Stimulated activated naive CD8-positive, alpha-beta T cell treated with anti-CD3 and anti-CD28 coated beads, Interleukin-15, amount 100 ng/mL, for 72 hours (primary cell): ENCODE results near the gene WDR12.
"Not testable (repeated sequence)": the region's sequence is repeated elsewhere in the genome, so short reads cannot be mapped to it uniquely, and the experiment has no call there.

Experiments used
- ATAC-seq: fragments of 150-1000 bp; cut with Tn5 transposase; 2 replicates; pipeline ENCODE4 v1.10.0; 2021; ENCODE audit warnings: mild to moderate bottlenecking, moderate library complexity
- DNase-seq, 2 donors: peaks; one replicate each; pipeline ENCODE4 v3.0.0; 2021 to 2022
- H3K27ac Mint-ChIP-seq, 2 donors: one replicate each; pipeline ENCODE4 v1.8.0; 2022; ENCODE audit warnings: mild to moderate bottlenecking in 2 of 2, mixed read lengths in 2 of 2, moderate library complexity in 2 of 2
- H3K27me3 Mint-ChIP-seq: one replicate; pipeline ENCODE4 v1.8.0; 2022; ENCODE audit warnings: mixed read lengths
- H3K4me1 Mint-ChIP-seq: one replicate; pipeline ENCODE4 v1.8.0; 2022; ENCODE audit warnings: mild to moderate bottlenecking, mixed read lengths
- H3K4me3 Mint-ChIP-seq, 2 donors: one replicate each; pipeline ENCODE4 v1.8.0; 2022; ENCODE audit warnings: mild to moderate bottlenecking in 2 of 2, mixed read lengths in 2 of 2, moderate library complexity in 1 of 2
- H3K9me3 Mint-ChIP-seq, 2 donors: one replicate each; pipeline ENCODE4 v1.8.0; 2022; ENCODE audit warnings: mixed read lengths in 2 of 2

The WDR12 gene

GRCh38 chr2:202911512-202912341 is at the start of gene WDR12, which contains the start of gene CARF:
TSS of gene WDR12 (minus strand) at chr2:202911673. CDS start at chr2:202911476, 197 bp downstream.
TSS of gene CARF (plus strand) at chr2:202912275. CDS start at chr2:202941903, 29,628 bp downstream.
- Mint-ChIP-seq H3K4me3 (peak within 1 kb of the TSS; percentile 97 to 99), H3K9me3 (no peaks in the 10 kb centered on the region), H3K4me1 (peaks cover 37% of the 10 kb centered on the region), H3K27ac (peak within 1 kb of the TSS; percentile 95 to 98), H3K27me3 (no peaks in the 10 kb centered on the region)
- DNase-seq (peak; percentile 86 to 91), ATAC-seq (peak; percentile 94)

GRCh38 chr2:202960524-202960923 is 49.1 kb upstream of the WDR12 start:
- no peaks in the 10 kb centered on the region for H3K9me3 Mint-ChIP-seq
- no peak overlapping the region for H3K27ac Mint-ChIP-seq
- ATAC-seq (no peak), DNase-seq (no peak)
- H3K4me3 Mint-ChIP-seq: no peak overlapping the region
- no peaks in the 10 kb centered on the region for H3K4me1 Mint-ChIP-seq
- H3K27me3 Mint-ChIP-seq: no peaks in the 10 kb centered on the region

GRCh38 chr2:202950592-202950991 is 39.1 kb upstream of the WDR12 start:
- Mint-ChIP-seq H3K4me3 (no peak overlapping the region), H3K27ac (no peak overlapping the region), H3K27me3 (no peaks in the 10 kb centered on the region), H3K4me1 (no peaks in the 10 kb centered on the region), H3K9me3 (peaks cover 16 to 29% of the 10 kb centered on the region in 2 donors)
- DNase-seq: no peak
- no peak for ATAC-seq

- peaks cover 16 to 35% of the 10 kb centered on the region in 2 donors for H3K9me3 Mint-ChIP-seq
- H3K4me3 Mint-ChIP-seq, ATAC-seq, H3K4me1 Mint-ChIP-seq, DNase-seq, H3K27ac Mint-ChIP-seq, H3K27me3 Mint-ChIP-seq: not testable (repeated sequence)
Measured at GRCh38 chr2:202949333-202949732, 37.9 kb upstream of the WDR12 start.

GRCh38 chr2:202945497-202945896 is 34.0 kb upstream of the WDR12 start:
- ATAC-seq: no peak
- H3K4me3 Mint-ChIP-seq: no peak overlapping the region
- H3K27me3 Mint-ChIP-seq: no peaks in the 10 kb centered on the region
- peaks cover 7% of the 10 kb centered on the region for H3K4me1 Mint-ChIP-seq
- H3K9me3 Mint-ChIP-seq: peaks cover 16 to 35% of the 10 kb centered on the region in 2 donors
- DNase-seq: no peak
- H3K27ac Mint-ChIP-seq: no peak overlapping the region

- H3K4me1 Mint-ChIP-seq: peaks cover 7% of the 10 kb centered on the region
- ATAC-seq (no peak), DNase-seq (no peak)
- no peak overlapping the region for H3K27ac Mint-ChIP-seq
- no peak overlapping the region for H3K4me3 Mint-ChIP-seq
- no peaks in the 10 kb centered on the region for H3K27me3 Mint-ChIP-seq
- H3K9me3 Mint-ChIP-seq: peaks cover 16 to 35% of the 10 kb centered on the region in 2 donors
Measured at GRCh38 chr2:202944816-202945215, 33.3 kb upstream of the WDR12 start.

GRCh38 chr2:202944408-202944807 is 32.9 kb upstream of the WDR12 start:
- Mint-ChIP-seq H3K27ac (no peak overlapping the region), H3K9me3 (peaks cover 16 to 35% of the 10 kb centered on the region in 2 donors), H3K4me1 (peaks cover 7% of the 10 kb centered on the region), H3K4me3 (no peak overlapping the region), H3K27me3 (no peaks in the 10 kb centered on the region)
- DNase-seq: no peak
- no peak for ATAC-seq

- H3K27me3 Mint-ChIP-seq: no peaks in the 10 kb centered on the region
- peaks cover 2 to 15% of the 10 kb centered on the region in 2 donors for H3K9me3 Mint-ChIP-seq
- no peak for DNase-seq
- H3K27ac Mint-ChIP-seq: no peak overlapping the region
- ATAC-seq: no peak
- H3K4me1 Mint-ChIP-seq: peaks cover 7% of the 10 kb centered on the region
- no peak overlapping the region for H3K4me3 Mint-ChIP-seq
Measured at GRCh38 chr2:202941771-202942170, 30.3 kb upstream of the WDR12 start.

GRCh38 chr2:202938960-202939359 is 27.5 kb upstream of the WDR12 start:
- Mint-ChIP-seq H3K27me3 (no peaks in the 10 kb centered on the region), H3K4me3 (no peak overlapping the region), H3K9me3 (no peaks in the 10 kb centered on the region), H3K4me1 (no peaks in the 10 kb centered on the region), H3K27ac (no peak overlapping the region)
- DNase-seq (no peak), ATAC-seq (no peak)

- Mint-ChIP-seq H3K27me3 (no peaks in the 10 kb centered on the region), H3K27ac (no peak overlapping the region), H3K9me3 (peaks cover 0 to 5% of the 10 kb centered on the region in 2 donors), H3K4me3 (no peak overlapping the region), H3K4me1 (no peaks in the 10 kb centered on the region)
- DNase-seq (no peak), ATAC-seq (no peak)
Measured at GRCh38 chr2:202934456-202934855, 23.0 kb upstream of the WDR12 start.

- DNase-seq: no peak
- no peak for ATAC-seq
- Mint-ChIP-seq H3K4me1 (no peaks in the 10 kb centered on the region), H3K9me3 (peaks cover 0 to 5% of the 10 kb centered on the region in 2 donors), H3K27ac (no peak overlapping the region), H3K27me3 (no peaks in the 10 kb centered on the region), H3K4me3 (no peak overlapping the region)
Measured at GRCh38 chr2:202933958-202934357, 22.5 kb upstream of the WDR12 start.

- H3K4me1 Mint-ChIP-seq: no peaks in the 10 kb centered on the region
- no peaks in the 10 kb centered on the region for H3K27me3 Mint-ChIP-seq
- H3K27ac Mint-ChIP-seq: no peak overlapping the region
- H3K9me3 Mint-ChIP-seq: peaks cover 0 to 5% of the 10 kb centered on the region in 2 donors
- ATAC-seq: no peak
- no peak for DNase-seq
- H3K4me3 Mint-ChIP-seq: no peak overlapping the region
Measured at GRCh38 chr2:202933139-202933510, 21.7 kb upstream of the WDR12 start.

GRCh38 chr2:202932425-202933138 is 21.1 kb upstream of the WDR12 start:
- ATAC-seq: peak; percentile 31

GRCh38 chr2:202918860-202919259 is 7.4 kb upstream of the WDR12 start:
- Mint-ChIP-seq H3K4me1 (peaks cover 5% of the 10 kb centered on the region), H3K4me3 (no peak overlapping the region), H3K27me3 (no peaks in the 10 kb centered on the region), H3K9me3 (no peaks in the 10 kb centered on the region), H3K27ac (no peak overlapping the region)
- ATAC-seq: no peak
- DNase-seq: no peak

More at GRCh38 chr2:202932425-202933138, 21.1 kb upstream of the WDR12 start:
- no peak for DNase-seq
- no peaks in the 10 kb centered on the region for H3K4me1 Mint-ChIP-seq
- H3K9me3 Mint-ChIP-seq: peaks cover 0 to 5% of the 10 kb centered on the region in 2 donors
- H3K27ac Mint-ChIP-seq: peak overlapping the region in 1 of 2 donors; percentile 19
- H3K4me3 Mint-ChIP-seq: no peak overlapping the region
- no peaks in the 10 kb centered on the region for H3K27me3 Mint-ChIP-seq

GRCh38 chr2:202912342-202913201 is 1.1 kb upstream of the WDR12 start:
- ATAC-seq: peak; percentile 75
- H3K4me1 Mint-ChIP-seq: peaks cover 33% of the 10 kb centered on the region
- not testable (repeated sequence) for H3K27me3 Mint-ChIP-seq, H3K9me3 Mint-ChIP-seq
- DNase-seq: peak in 1 of 2 donors; percentile 56
- peak overlapping the region; percentile 97 to 99 for H3K4me3 Mint-ChIP-seq
- H3K27ac Mint-ChIP-seq: peak overlapping the region; percentile 95 to 98
